ENCODE measurements around the gene F2R. TPM values are rescaled to one million over a fixed set of nuclear protein-coding genes. Genes with fewer than 3 reads are reported as not detected.

Gene F2R
- total and polyA plus RNA-seq, 7 donors: 1.1 to 3.5 (median 2.0) TPM

GRCh38 chr5:76672242-76672641, 43.7 kb upstream of the F2R start:
- H3K36me3 ChIP-seq (ENCODE audit: insufficient read depth in 1 of 2, low read depth in 1 of 2): no peaks in the 10 kb centered on the region
- intact Hi-C loops (cut with DNase I): no loop called here
- 88 to 94% (median 91%) methylated on average over 2 of the region's 2 CpGs for WGBS, 3 donors

GRCh38 chr5:76673125-76673524, 42.8 kb upstream of the F2R start:
- Histone ChIP-seq H3K4me3 (no peak overlapping the region), H3K9me3 (no peaks in the 10 kb centered on the region), H3K27me3 (ENCODE audit: insufficient read depth in 3 of 3, low read length in 2 of 3) (no peaks in the 10 kb centered on the region), H3K27ac (no peak overlapping the region), H3K36me3 (ENCODE audit: insufficient read depth in 1 of 2, low read depth in 1 of 2) (no peaks in the 10 kb centered on the region), H3K4me1 (no peaks in the 10 kb centered on the region)
- ATAC-seq (no peak), DNase-seq (no peak)
- intact Hi-C loops (cut with DNase I): no loop called here
- TF ChIP-seq CTCF (IDR thresholded peaks at IDR 0.05): no peak

More at GRCh38 chr5:76672242-76672641, 43.7 kb upstream of the F2R start:
- no peaks in the 10 kb centered on the region for H3K9me3 ChIP-seq
- no peak overlapping the region for H3K27ac ChIP-seq
- no peaks in the 10 kb centered on the region for H3K27me3 ChIP-seq (ENCODE audit: insufficient read depth in 3 of 3, low read length in 2 of 3)
- H3K4me1 ChIP-seq: no peaks in the 10 kb centered on the region
- ATAC-seq: no peak
- H3K4me3 ChIP-seq: no peak overlapping the region
- TF ChIP-seq CTCF (IDR thresholded peaks at IDR 0.05): no peak
- DNase-seq: no peak

- Histone ChIP-seq H3K27me3 (ENCODE audit: insufficient read depth in 3 of 3, low read length in 2 of 3) (no peaks in the 10 kb centered on the region), H3K36me3 (ENCODE audit: insufficient read depth in 1 of 2, low read depth in 1 of 2) (no peaks in the 10 kb centered on the region), H3K9me3 (no peaks in the 10 kb centered on the region), H3K27ac (no peak overlapping the region), H3K4me1 (no peaks in the 10 kb centered on the region), H3K4me3 (no peak overlapping the region)
- DNase-seq (no peak), ATAC-seq (no peak)
- intact Hi-C loops (cut with DNase I): no loop called here
- 42 to 63% (median 50%) methylated on average over 8 of the region's 8 CpGs for WGBS, 3 donors
- TF ChIP-seq CTCF (IDR thresholded peaks at IDR 0.05): no peak
Observed at GRCh38 chr5:76674330-76675066, 41.4 kb upstream of the F2R start.

GRCh38 chr5:76675364-76675763, 40.6 kb upstream of the F2R start:
- no peaks in the 10 kb centered on the region for H3K4me1 ChIP-seq
- TF ChIP-seq CTCF (IDR thresholded peaks at IDR 0.05): no peak
- no peak overlapping the region for H3K27ac ChIP-seq
- H3K4me3 ChIP-seq: no peak overlapping the region
- no peak for DNase-seq
- ATAC-seq: no peak
- no peaks in the 10 kb centered on the region for H3K27me3 ChIP-seq (ENCODE audit: insufficient read depth in 3 of 3, low read length in 2 of 3)
- no peaks in the 10 kb centered on the region for H3K9me3 ChIP-seq
- H3K36me3 ChIP-seq (ENCODE audit: insufficient read depth in 1 of 2, low read depth in 1 of 2): no peaks in the 10 kb centered on the region
- 88 to 94% (median 94%) methylated on average over 1 of the region's 1 CpG for WGBS, 3 donors
- intact Hi-C loops (cut with DNase I): no loop called here

All from psoas muscle (tissue), 8 donors.